MM.1S (cell line): ENCODE data around the gene HOXB1.

ENCODE experiments used
- DNase-seq: peaks from one replicate; pipeline ENCODE4 v3.0.0-alpha.2; 2015
- H2AFZ ChIP-seq: fragments of 300-600 bp; sonication (generic); 2 replicates; pipeline ENCODE4 v1.6.0; 2016; ENCODE audit warnings: antibody characterized with exemption, low read length
- H3F3A ChIP-seq: fragments of 300-600 bp; sonication (generic); 2 replicates; pipeline ENCODE4 v1.6.1; 2016; ENCODE audit warnings: mild to moderate bottlenecking, antibody characterized with exemption, low read length, moderate library complexity, mixed read lengths; ENCODE audit not compliant: insufficient read depth
- H3K27ac ChIP-seq: fragments of 300-600 bp; sonication (generic); 2 replicates; pipeline ENCODE4 v1.5.1; 2016; ENCODE audit warnings: mild to moderate bottlenecking, low read length
- H3K27me3 ChIP-seq: fragments of 300-600 bp; sonication (generic); replicated peaks from 2 replicates; pipeline ENCODE4 v1.6.0; 2016; ENCODE audit warnings: low read length; ENCODE audit not compliant: insufficient read depth
- H3K36me3 ChIP-seq: fragments of 300-600 bp; sonication (generic); replicated peaks from 2 replicates; pipeline ENCODE4 v1.6.1; 2016; ENCODE audit warnings: mild to moderate bottlenecking, low read length, mixed read lengths; ENCODE audit not compliant: insufficient read depth
- H3K4me1 ChIP-seq: fragments of 300-600 bp; sonication (generic); 2 replicates; pipeline ENCODE4 v1.6.1; 2016; ENCODE audit warnings: low read length, mixed read lengths
- H3K4me2 ChIP-seq: fragments of 300-600 bp; sonication (generic); 2 replicates; pipeline ENCODE4 v1.6.0; 2016; ENCODE audit warnings: low read depth, low read length
- H3K4me3 ChIP-seq: fragments of 300-600 bp; sonication (generic); 2 replicates; pipeline ENCODE4 v1.5.1; 2016; ENCODE audit warnings: low read length, mixed read lengths
- H3K79me2 ChIP-seq: fragments of 300-600 bp; sonication (generic); 2 replicates; pipeline ENCODE4 v1.6.1; 2016; ENCODE audit warnings: mixed run types, low read length, mixed read lengths
- H3K9ac ChIP-seq: fragments of 300-600 bp; sonication (generic); 2 replicates; pipeline ENCODE4 v1.6.1; 2016; ENCODE audit warnings: low read length, mixed read lengths
- H3K9me2 ChIP-seq: fragments of 300-600 bp; sonication (generic); replicated peaks from 2 replicates; pipeline ENCODE4 v1.6.1; 2016; ENCODE audit warnings: mild to moderate bottlenecking, low read length, mixed read lengths; ENCODE audit not compliant: insufficient read depth
- H3K9me3 ChIP-seq: fragments of 300-600 bp; sonication (generic); replicated peaks from 2 replicates; pipeline ENCODE4 v1.6.1; 2016; ENCODE audit warnings: mild to moderate bottlenecking, low read length, mixed read lengths; ENCODE audit not compliant: insufficient read depth
- H4K20me1 ChIP-seq: fragments of 300-600 bp; sonication (generic); 2 replicates; pipeline ENCODE4 v1.6.1; 2016; ENCODE audit warnings: mild to moderate bottlenecking, low read length, moderate library complexity, mixed read lengths; ENCODE audit not compliant: insufficient read depth
- EZH2 ChIP-seq: fragments of 300-600 bp; sonication (generic); optimal IDR thresholded peaks from 2 replicates; pipeline ENCODE3; 2017; ENCODE audit warnings: low read depth, mild to moderate bottlenecking, antibody characterized with exemption, low read length, mixed read lengths
- EZH2phosphoT487 ChIP-seq: fragments of 300-600 bp; sonication (generic); IDR thresholded peaks from 2 replicates; pipeline ENCODE4 v1.6.1; 2018; ENCODE audit warnings: antibody characterized with exemption, low read length
- TF ChIP-seq, protein P1 (sequence below): fragments of 300-600 bp; sonication (generic); IDR thresholded peaks from 2 replicates; pipeline ENCODE4 v1.5.1; 2016; ENCODE audit warnings: antibody characterized with exemption, low read length, mixed read lengths

HOXB1 gene

DNA sequence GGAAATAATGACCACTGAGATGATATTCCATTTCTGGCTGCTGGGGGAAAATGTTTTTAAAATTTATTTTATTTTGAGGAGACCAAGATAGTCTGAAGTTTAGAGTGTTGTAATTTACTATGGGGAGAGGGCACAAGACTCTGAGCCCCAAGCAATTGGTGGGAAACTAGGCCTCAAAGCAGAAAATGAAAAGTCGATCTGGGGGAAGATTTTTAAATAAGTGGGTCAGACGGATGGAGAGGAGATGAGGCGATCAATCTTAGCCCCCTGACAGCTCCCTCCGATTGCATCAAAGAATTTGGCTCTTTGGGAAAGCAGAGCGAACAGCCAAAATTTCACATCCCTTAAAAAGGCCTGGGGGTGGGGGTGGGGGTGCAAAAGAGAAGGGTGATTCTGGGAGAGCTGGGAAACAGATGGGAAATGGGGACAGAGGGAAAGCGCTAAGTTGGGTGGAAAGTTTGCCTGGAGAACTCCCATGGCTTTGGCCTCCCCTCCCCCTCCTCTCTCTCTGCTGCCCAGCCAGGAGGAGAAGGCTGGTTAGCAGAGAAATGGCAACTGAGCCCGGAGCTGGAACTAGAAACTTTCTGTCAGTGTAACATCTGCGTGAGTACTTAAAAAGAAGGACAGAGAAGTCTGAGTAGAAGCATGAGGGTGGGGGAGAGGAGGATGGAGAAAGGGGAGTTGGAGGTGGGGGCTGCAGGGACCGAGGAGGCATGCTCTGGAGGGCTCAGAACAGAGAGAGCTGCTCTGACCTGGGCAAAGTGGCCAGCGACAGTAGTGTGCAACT, 15.5 kb upstream of the HOXB1 start:
- Histone ChIP-seq H3K79me2 (no peaks in the 10 kb centered on the region), H3K4me2 (no peak overlapping the region), H2AFZ (no peak overlapping the region), H3K27me3 (peaks cover 16% of the 10 kb centered on the region), H3K4me1 (peaks cover 5% of the 10 kb centered on the region; the same call in 1 of the 2 replicates), H3K9ac (no peak overlapping the region), H3F3A (no peaks in the 10 kb centered on the region), H3K36me3 (no peaks in the 10 kb centered on the region), H4K20me1 (no peaks in the 10 kb centered on the region), H3K4me3 (no peak overlapping the region), H3K9me2 (no peaks in the 10 kb centered on the region), H3K27ac (no peak overlapping the region), H3K9me3 (no peaks in the 10 kb centered on the region)
- no peak for DNase-seq
- TF ChIP-seq EZH2 (no peak), EZH2phosphoT487 (no peak)
- TF ChIP-seq, protein P1, sequence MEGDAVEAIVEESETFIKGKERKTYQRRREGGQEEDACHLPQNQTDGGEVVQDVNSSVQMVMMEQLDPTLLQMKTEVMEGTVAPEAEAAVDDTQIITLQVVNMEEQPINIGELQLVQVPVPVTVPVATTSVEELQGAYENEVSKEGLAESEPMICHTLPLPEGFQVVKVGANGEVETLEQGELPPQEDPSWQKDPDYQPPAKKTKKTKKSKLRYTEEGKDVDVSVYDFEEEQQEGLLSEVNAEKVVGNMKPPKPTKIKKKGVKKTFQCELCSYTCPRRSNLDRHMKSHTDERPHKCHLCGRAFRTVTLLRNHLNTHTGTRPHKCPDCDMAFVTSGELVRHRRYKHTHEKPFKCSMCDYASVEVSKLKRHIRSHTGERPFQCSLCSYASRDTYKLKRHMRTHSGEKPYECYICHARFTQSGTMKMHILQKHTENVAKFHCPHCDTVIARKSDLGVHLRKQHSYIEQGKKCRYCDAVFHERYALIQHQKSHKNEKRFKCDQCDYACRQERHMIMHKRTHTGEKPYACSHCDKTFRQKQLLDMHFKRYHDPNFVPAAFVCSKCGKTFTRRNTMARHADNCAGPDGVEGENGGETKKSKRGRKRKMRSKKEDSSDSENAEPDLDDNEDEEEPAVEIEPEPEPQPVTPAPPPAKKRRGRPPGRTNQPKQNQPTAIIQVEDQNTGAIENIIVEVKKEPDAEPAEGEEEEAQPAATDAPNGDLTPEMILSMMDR = no peak

DNA sequence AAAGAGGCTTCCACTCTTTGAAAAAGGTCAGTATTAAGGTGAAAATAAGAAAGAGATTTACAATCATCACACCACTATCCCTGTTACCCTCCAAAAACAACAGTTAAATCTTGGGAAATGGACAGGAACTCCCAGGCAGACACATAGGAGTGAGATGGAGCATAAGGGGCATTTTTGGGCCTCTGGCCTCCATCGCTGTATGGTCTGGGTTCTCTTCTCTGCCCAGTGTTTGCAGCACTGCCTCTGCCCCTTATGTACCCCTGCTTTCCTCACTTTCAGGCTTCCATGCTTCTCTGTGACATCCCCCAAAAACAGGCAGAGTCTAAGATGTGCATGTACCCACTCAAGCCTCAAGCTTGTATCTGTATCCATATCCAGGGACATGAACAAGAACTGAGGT, 14.7 kb upstream of the HOXB1 start:
- Histone ChIP-seq H3K4me2 (no peak overlapping the region), H3K36me3 (no peaks in the 10 kb centered on the region), H3K27me3 (peaks cover 16% of the 10 kb centered on the region), H4K20me1 (no peaks in the 10 kb centered on the region), H3K4me3 (no peak overlapping the region), H3K9ac (no peak overlapping the region), H3F3A (no peaks in the 10 kb centered on the region), H3K79me2 (no peaks in the 10 kb centered on the region), H2AFZ (no peak overlapping the region), H3K27ac (no peak overlapping the region), H3K4me1 (peaks cover 5% of the 10 kb centered on the region; the same call in 1 of the 2 replicates), H3K9me3 (no peaks in the 10 kb centered on the region), H3K9me2 (no peaks in the 10 kb centered on the region)
- TF ChIP-seq EZH2 = no peak
- TF ChIP-seq, protein P1 = no peak
- no peak for TF ChIP-seq EZH2phosphoT487
- no peak for DNase-seq

DNA sequence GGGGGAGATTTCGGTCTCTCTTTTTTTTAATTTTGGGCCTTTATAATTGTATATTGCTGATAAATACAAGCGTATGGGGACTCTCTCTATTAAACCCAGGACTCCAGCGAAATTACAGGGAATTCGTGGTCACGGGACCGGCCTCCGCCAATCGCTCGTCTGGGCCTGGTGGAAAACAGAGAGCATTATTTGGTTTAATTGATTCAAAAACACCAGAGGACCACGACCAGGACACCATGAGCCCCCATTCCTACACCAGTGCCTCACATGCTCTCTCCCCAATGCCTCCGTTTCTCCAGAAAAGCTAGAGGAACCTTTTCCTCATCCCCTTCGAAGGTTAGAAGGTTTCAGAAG, 14.2 kb upstream of the HOXB1 start, which contains the start of gene HOXB2:
HOXB2 (minus strand) TSS at position 88 of the 354 bp plus-strand sequence. CDS start 198 bp downstream, outside the sequence.
- no peaks in the 10 kb centered on the region for H3K9me2 ChIP-seq
- H3K4me2 ChIP-seq = peak within 1 kb of the TSS; percentile 92
- H3K4me1 ChIP-seq = peaks cover 5% of the 10 kb centered on the region; the same call in 1 of the 2 replicates
- no peak within 1 kb of the TSS for H3K27ac ChIP-seq
- no peaks in the 10 kb centered on the region for H3F3A ChIP-seq
- no peaks in the 10 kb centered on the region for H3K79me2 ChIP-seq
- 0 out of 2 replicates have a peak within 1 kb of the TSS, but pooled peaks have one; percentile 66 for H3K4me3 ChIP-seq
- 0 out of 2 replicates have a peak within 1 kb of the TSS, but pooled peaks have one; percentile 39 for H2AFZ ChIP-seq
- no peak within 1 kb of the TSS for H3K9ac ChIP-seq
- no peaks in the 10 kb centered on the region for H4K20me1 ChIP-seq
- no peaks in the 10 kb centered on the region for H3K36me3 ChIP-seq
- peaks cover 16% of the 10 kb centered on the region for H3K27me3 ChIP-seq
- DNase-seq = no peak
- TF ChIP-seq EZH2 (no peak), EZH2phosphoT487 (no peak)
- TF ChIP-seq, protein P1 = no peak
- no peaks in the 10 kb centered on the region for H3K9me3 ChIP-seq
